Skeletal muscle satellite cell (primary cell): Measurements from ENCODE around the gene SSBP4.

Source experiments
- H3K27me3 ChIP-seq: 2 replicates; pipeline ENCODE4 v1.7.0; 2013; ENCODE audit warnings: low read length; ENCODE audit not compliant: control insufficient read depth, insufficient read depth
- H3K36me3 ChIP-seq: 2 replicates; pipeline ENCODE4 v1.7.0; 2013; ENCODE audit warnings: mild to moderate bottlenecking, control low read depth, low read length; ENCODE audit not compliant: insufficient read depth
- H3K4me1 ChIP-seq: 2 replicates; pipeline ENCODE4 v1.7.0; 2013; ENCODE audit warnings: low read length; ENCODE audit not compliant: control insufficient read depth, insufficient read depth
- H3K4me2 ChIP-seq: 2 replicates; pipeline ENCODE4 v1.7.0; 2013; ENCODE audit warnings: mild to moderate bottlenecking, low read length
- H3K4me3 ChIP-seq: 2 replicates; pipeline ENCODE4 v1.7.0; 2013; ENCODE audit warnings: low read length
- H3K9ac ChIP-seq: 2 replicates; pipeline ENCODE4 v1.7.0; 2013; ENCODE audit warnings: mild to moderate bottlenecking, low read depth, low read length, moderate library complexity
- H3K9me3 ChIP-seq: replicated peaks from 2 replicates; pipeline ENCODE4 v1.7.0; 2013; ENCODE audit warnings: mild to moderate bottlenecking, control low read depth, low read length

The SSBP4 gene

DNA sequence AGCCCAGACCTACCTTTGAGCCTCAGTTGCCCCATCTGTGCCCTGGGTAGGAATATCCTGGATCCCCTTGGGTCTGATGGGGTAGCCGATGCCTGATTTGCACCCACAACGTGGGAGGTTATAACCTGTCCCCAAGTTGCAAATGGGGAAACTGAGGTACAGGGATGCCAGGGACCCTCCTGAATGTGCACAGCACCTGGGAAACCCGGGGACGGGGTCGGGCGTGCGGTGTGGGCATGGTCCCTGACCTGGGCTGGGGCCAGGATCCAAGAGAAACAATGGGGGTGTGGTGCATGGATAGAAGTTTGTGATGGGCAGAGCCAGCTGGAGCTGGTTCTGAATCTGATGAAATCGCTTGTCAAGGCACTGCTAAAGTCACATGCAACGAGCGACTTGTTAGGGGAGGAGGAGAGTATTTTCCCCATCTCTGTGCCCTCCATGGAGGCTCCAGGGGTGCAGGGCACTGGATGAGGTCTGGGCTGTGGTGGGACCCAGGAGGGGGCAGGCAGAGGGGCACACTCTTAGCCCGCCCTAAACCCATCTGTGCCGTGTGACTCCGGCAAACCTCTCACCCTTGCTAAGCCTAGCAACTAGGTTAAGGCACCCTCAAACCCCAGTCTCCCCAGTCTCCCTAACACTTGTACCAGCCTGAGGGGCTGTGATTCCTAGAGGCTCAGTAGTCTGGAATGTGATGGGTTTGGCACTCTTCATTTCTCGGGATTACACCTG, 32.5 kb upstream of the SSBP4 start:
- Histone ChIP-seq H3K36me3 (peaks cover 16% of the 10 kb centered on the region), H3K4me3 (peak overlapping the region; percentile 79), H3K4me2 (peak overlapping the region; percentile 85), H3K9ac (peak overlapping the region; percentile 77), H3K27me3 (no peaks in the 10 kb centered on the region), H3K4me1 (peaks cover 22% of the 10 kb centered on the region), H3K9me3 (no peaks in the 10 kb centered on the region)

DNA sequence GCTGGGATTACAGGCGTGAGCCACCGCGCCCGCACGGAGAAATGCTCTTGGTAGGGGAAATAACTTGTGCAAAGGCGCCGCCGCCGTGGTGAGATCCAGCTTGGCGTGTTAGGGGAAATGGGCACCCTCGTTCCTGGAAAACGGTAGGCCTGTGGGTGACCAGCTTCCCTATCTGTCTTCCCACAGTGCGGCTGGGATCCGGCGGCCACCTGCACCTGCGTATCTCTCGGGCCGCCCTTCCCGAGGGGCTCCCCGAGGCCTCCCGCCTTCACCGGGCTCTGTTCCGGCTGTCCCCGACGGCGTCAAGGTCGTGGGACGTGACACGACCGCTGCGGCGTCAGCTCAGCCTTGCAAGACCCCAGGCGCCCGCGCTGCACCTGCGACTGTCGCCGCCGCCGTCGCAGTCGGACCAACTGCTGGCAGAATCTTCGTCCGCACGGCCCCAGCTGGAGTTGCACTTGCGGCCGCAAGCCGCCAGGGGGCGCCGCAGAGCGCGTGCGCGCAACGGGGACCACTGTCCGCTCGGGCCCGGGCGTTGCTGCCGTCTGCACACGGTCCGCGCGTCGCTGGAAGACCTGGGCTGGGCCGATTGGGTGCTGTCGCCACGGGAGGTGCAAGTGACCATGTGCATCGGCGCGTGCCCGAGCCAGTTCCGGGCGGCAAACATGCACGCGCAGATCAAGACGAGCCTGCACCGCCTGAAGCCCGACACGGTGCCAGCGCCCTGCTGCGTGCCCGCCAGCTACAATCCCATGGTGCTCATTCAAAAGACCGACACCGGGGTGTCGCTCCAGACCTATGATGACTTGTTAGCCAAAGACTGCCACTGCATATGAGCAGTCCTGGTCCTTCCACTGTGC, 30.9 kb upstream of the SSBP4 start:
- Histone ChIP-seq H3K36me3 (peaks cover 16% of the 10 kb centered on the region), H3K9ac (peak overlapping the region; percentile 43), H3K4me2 (peak overlapping the region; percentile 85), H3K9me3 (no peaks in the 10 kb centered on the region), H3K4me3 (peak overlapping the region; percentile 69), H3K4me1 (peaks cover 22% of the 10 kb centered on the region), H3K27me3 (no peaks in the 10 kb centered on the region)

DNA sequence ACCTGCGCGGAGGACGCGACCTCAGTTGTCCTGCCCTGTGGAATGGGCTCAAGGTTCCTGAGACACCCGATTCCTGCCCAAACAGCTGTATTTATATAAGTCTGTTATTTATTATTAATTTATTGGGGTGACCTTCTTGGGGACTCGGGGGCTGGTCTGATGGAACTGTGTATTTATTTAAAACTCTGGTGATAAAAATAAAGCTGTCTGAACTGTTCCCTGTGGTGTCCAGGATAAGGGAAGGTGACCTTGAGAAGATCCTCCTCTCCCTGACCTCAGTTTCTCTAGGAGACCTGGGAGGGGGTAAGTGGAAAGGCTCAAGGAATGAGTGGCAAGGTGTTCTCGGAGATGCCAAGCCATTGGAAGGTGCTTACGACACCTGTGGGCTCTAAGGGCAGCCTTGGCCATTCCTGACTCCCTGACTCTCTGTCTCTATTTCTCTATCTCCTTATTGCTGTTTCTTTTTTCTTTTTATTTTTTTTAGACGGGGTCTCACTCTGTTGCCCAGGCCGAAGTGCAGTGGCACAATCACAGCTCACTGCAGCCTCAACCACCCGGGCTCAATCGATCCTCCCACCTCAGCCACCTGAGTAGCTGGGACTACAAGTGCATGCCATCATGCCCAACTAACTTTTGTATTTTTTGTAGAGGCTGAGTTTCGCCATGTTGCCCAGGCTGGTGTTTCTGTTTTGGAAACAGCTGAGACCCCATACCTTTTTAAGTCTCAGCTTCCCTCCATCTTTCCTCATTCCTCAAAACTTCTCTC, 30.1 kb upstream of the SSBP4 start:
- no peaks in the 10 kb centered on the region for H3K9me3 ChIP-seq
- H3K4me2 ChIP-seq = peak overlapping the region; percentile 85
- H3K4me3 ChIP-seq = peak overlapping the region; percentile 69
- peaks cover 16% of the 10 kb centered on the region for H3K36me3 ChIP-seq
- no peak overlapping the region for H3K9ac ChIP-seq
- H3K4me1 ChIP-seq = peaks cover 22% of the 10 kb centered on the region
- no peaks in the 10 kb centered on the region for H3K27me3 ChIP-seq

DNA sequence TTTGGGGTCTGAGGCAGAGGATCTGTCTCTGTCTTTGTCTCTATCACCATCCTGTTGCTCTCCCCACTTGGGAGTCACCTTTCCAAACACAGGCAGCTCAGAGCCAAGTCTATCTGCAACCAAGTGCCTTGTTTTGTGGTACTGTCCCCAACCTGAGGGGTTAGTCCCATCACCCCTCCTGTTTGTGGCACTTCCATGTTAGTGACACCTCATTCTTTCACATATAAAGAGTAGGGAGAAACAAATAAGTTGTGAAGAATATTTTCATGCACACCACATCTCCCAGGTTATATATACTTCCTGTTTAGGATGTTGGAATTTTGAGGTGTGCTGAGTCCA, 29.5 kb upstream of the SSBP4 start:
- H3K27me3 ChIP-seq = no peaks in the 10 kb centered on the region
- peaks cover 22% of the 10 kb centered on the region for H3K4me1 ChIP-seq
- H3K4me2 ChIP-seq = no peak overlapping the region
- H3K4me3 ChIP-seq = no peak overlapping the region
- H3K36me3 ChIP-seq = peaks cover 16% of the 10 kb centered on the region
- no peaks in the 10 kb centered on the region for H3K9me3 ChIP-seq
- H3K9ac ChIP-seq = no peak overlapping the region

DNA sequence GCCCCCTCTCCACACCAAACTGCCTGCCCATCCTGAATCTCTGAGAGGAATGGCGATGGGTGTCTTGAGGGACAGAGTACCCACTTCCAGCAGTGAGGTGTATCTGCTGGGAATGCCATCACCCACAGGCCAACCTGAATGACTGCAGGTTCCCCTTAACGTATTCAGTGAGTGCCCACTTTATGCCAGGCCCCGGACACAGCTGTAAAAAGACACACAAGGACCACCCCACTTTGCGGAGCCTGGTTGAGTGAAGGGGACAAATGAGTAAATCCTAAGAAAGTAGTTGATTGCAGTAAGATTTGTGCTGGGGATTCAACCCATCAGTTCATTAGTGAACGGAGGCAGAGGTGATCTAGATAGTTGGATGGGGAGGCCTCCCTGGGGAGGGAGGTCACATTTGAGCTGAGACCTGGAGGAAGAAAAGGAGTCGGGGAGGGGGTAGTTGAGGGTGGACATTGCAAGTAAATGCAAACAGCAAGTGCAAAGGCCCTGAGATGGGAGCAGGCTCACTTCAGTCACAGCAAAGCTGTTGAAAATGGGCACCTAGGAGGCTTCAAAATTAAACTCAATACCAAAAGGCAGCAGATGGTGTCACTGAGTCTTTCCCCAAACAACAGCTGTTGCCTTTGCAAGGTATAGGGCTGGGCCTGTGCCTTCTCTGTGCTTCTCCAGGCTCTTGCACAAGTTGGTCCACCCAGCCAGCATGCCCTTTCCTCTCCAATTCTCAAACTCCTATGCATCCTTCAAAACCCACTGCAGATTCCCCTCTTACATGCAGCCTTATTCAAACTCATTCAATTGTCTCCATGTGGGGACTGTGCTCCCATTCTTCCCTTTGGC, 28.9 kb upstream of the SSBP4 start:
- Histone ChIP-seq H3K27me3 (no peaks in the 10 kb centered on the region), H3K4me1 (peaks cover 22% of the 10 kb centered on the region), H3K36me3 (peaks cover 16% of the 10 kb centered on the region), H3K9me3 (no peaks in the 10 kb centered on the region), H3K4me3 (no peak overlapping the region), H3K9ac (no peak overlapping the region), H3K4me2 (no peak overlapping the region)

DNA sequence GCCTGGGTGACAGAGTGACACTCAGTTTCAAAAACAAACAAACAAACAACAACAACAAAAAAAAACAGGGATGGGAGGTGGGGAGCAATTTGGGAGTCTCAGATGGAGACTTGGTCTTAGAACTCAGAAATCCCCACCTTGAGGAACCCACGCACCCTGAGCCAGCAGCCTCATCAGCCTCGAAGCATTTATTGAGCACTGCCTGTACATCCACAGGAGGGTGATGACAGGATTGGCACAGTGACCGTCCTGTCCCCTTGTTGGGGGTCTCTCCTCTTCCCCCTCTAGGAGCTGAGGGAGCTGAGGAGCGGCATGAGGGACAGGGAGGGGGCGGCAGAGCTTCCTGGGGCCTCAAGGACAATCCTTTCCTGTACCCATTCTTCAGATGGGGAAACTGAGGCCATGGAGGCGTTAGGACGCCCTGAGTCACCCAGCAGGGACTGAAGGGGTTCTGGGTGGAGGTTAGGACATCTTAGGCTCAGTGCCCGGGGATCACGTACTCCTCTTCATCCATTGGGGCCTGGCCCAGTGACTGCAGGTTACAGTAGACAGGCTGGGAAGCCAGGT, 27.6 kb upstream of the SSBP4 start:
- Histone ChIP-seq H3K9ac (no peak overlapping the region), H3K9me3 (no peaks in the 10 kb centered on the region), H3K4me2 (no peak overlapping the region), H3K4me3 (no peak overlapping the region), H3K27me3 (peaks cover 7% of the 10 kb centered on the region), H3K4me1 (peaks cover 17% of the 10 kb centered on the region), H3K36me3 (peaks cover 16% of the 10 kb centered on the region)

DNA sequence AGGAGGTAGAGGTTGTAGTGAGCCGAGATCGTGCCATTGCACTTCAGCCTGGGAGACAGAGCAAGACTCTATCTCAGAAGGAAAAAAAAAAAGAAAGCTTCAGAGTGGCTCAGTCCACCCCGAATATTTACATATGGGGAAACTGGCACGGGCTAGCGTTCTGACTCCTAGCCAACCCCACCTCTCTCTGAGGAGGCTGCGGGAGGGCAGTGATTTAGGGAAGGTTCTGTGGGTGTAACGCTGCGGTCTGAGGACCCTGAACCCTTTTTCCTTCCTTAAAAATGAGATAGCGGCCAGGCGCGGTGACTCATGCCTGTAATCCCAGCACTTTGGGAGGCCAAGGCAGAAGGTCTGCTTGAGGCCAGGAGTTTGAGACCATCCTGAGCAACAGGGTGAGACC, 26.8 kb upstream of the SSBP4 start:
- H3K27me3 ChIP-seq = peaks cover 13% of the 10 kb centered on the region
- H3K4me2 ChIP-seq = no peak overlapping the region
- peaks cover 16% of the 10 kb centered on the region for H3K36me3 ChIP-seq
- no peaks in the 10 kb centered on the region for H3K9me3 ChIP-seq
- H3K4me1 ChIP-seq = peaks cover 20% of the 10 kb centered on the region
- H3K9ac ChIP-seq = no peak overlapping the region
- H3K4me3 ChIP-seq = no peak overlapping the region

DNA sequence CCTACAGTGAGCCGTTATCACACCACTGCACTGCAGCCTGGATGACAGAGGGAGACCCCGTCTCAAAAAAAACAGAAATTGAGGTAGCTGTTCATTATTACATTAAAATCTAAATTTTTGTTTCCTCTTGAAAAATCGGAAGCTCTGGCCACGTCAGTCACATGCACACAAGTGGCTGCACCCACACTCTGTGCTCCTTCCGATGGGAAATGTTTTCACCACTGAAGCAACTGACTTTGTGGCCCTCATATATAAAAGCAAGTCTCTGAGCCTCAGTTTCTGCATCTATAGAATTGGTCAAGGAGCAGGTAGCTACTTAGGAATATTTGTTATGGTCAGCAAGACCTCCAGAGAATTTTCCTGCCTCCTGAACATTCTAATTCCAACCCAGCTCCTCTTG, 26.3 kb upstream of the SSBP4 start:
- H3K9me3 ChIP-seq = no peaks in the 10 kb centered on the region
- no peak overlapping the region for H3K9ac ChIP-seq
- peaks cover 13% of the 10 kb centered on the region for H3K27me3 ChIP-seq
- no peak overlapping the region for H3K4me3 ChIP-seq
- no peak overlapping the region for H3K4me2 ChIP-seq
- H3K36me3 ChIP-seq = peaks cover 16% of the 10 kb centered on the region
- H3K4me1 ChIP-seq = peaks cover 16% of the 10 kb centered on the region

DNA sequence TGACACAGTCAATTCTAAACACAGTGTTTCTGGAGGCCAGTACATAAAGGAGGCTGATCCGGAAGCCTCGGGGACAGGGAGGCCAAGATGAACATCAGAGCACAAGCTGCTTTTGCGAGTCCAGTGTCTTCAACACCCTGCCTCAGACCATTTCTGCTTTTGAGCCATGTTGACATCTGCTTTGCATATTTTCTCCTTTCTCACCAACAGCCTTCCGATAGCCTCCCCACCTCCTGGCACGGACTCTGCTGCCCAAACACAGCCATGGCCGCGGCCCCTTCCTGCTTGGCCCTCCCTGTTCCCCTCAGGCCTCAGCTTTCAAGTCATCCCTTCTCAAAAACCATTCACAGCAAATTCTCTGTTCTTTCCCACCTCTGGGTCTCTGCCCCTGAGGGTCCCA, 25.4 kb upstream of the SSBP4 start:
- Histone ChIP-seq H3K36me3 (peaks cover 12% of the 10 kb centered on the region), H3K4me3 (no peak overlapping the region), H3K4me2 (no peak overlapping the region), H3K9me3 (no peaks in the 10 kb centered on the region), H3K4me1 (peaks cover 10% of the 10 kb centered on the region), H3K9ac (no peak overlapping the region), H3K27me3 (peaks cover 13% of the 10 kb centered on the region)

DNA sequence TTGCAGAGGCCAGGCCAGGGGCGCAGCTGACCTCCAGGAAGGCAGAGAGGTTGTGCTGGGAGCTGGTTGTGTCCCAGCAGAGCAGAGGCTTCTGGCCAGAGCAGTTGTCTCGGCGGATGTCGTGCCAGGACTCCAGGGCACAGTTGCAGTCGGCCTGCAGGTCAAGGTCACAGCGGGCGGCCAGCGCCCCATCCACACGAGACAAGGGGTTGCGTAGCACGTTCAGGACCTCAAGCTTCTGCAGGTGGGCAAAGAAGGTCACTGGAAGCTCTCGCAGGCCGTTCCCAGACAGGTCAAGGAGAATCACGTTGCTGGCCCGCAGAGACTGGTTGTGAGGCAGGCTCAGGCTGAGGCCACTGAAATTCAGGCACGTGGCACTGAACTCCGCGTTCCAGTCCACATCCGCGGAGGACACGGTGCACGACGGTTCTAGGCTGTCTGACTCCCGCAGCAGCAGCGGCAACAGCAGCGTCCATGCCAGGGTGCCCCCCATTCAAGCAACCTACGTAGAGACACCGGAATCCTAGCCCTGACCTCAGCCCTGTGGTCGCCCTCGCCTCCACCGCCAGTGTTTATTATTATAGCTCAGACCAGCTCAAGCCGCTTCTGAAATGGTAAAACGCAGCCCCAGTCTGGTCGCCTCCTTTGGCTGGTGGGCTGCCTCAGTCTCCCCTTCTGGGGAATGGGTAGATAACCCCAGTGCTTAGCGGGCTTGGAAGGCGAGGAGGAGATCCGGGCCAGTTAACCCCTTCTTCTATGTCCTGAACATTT, 22.5 kb upstream of the SSBP4 start:
- H3K9ac ChIP-seq = no peak overlapping the region
- no peak overlapping the region for H3K4me3 ChIP-seq

More for the DNA sequence above, 22.5 kb upstream of the SSBP4 start:
- Histone ChIP-seq H3K27me3 (peaks cover 13% of the 10 kb centered on the region), H3K4me2 (no peak overlapping the region), H3K36me3 (no peaks in the 10 kb centered on the region), H3K4me1 (peaks cover 13% of the 10 kb centered on the region), H3K9me3 (no peaks in the 10 kb centered on the region)
